Karpas-422 (cell line): ENCODE results near the gene PRKN. TPM values are rescaled to one million over a fixed set of nuclear protein-coding genes. Genes with fewer than 3 reads are reported as not detected.

ENCODE experiments used
- DNase-seq: peaks from one replicate; pipeline ENCODE4 v3.0.0-alpha.2; 2015
- H2AFZ ChIP-seq: fragments of 200-600 bp; sonication (generic); 2 replicates; pipeline ENCODE4 v1.6.1; 2014; ENCODE audit warnings: antibody characterized with exemption, low read length, mixed read lengths
- H3K27ac ChIP-seq: fragments of 200-600 bp; sonication (generic); 2 replicates; pipeline ENCODE4 v1.5.1; 2014; ENCODE audit warnings: mild to moderate bottlenecking, low read length, moderate library complexity
- H3K27me3 ChIP-seq: fragments of 200-600 bp; sonication (generic); 2 replicates; pipeline ENCODE4 v1.6.1; 2014; ENCODE audit warnings: low read length, mixed read lengths
- H3K36me3 ChIP-seq: fragments of 200-600 bp; sonication (generic); 2 replicates; pipeline ENCODE4 v1.6.1; 2014; ENCODE audit warnings: low read length, mixed read lengths; ENCODE audit not compliant: insufficient read depth
- H3K4me1 ChIP-seq: fragments of 200-600 bp; sonication (generic); 2 replicates; pipeline ENCODE4 v1.6.1; 2014; ENCODE audit warnings: mild to moderate bottlenecking, low read length, mixed read lengths
- H3K4me2 ChIP-seq: fragments of 200-600 bp; sonication (generic); 2 replicates; pipeline ENCODE4 v1.6.1; 2014; ENCODE audit warnings: low read length, low read depth, mild to moderate bottlenecking; ENCODE audit not compliant: poor library complexity, severe bottlenecking
- H3K4me3 ChIP-seq: fragments of 200-600 bp; sonication (generic); 2 replicates; pipeline ENCODE4 v1.5.1; 2014; ENCODE audit warnings: mild to moderate bottlenecking, antibody characterized with exemption, low read length, mixed read lengths
- H3K79me2 ChIP-seq: fragments of 200-600 bp; sonication (generic); 2 replicates; pipeline ENCODE4 v1.6.1; 2014; ENCODE audit warnings: mild to moderate bottlenecking, low read length, mixed read lengths
- H3K9ac ChIP-seq: fragments of 200-600 bp; sonication (generic); 2 replicates; pipeline ENCODE4 v1.6.0; 2014; ENCODE audit warnings: low read length
- H3K9me2 ChIP-seq: fragments of 200-600 bp; sonication (generic), shearing (Covaris generic); replicated peaks from 2 replicates; pipeline ENCODE4 v1.6.0; 2014; ENCODE audit warnings: mild to moderate bottlenecking, low read length, moderate library complexity; ENCODE audit not compliant: insufficient read depth
- H3K9me3 ChIP-seq: fragments of 300-700, 200-600 bp; sonication (generic); 2 replicates; pipeline ENCODE4 v1.6.1; 2014; ENCODE audit warnings: low read length, mixed read lengths
- H4K20me1 ChIP-seq: fragments of 200-600 bp; sonication (generic); 2 replicates; pipeline ENCODE4 v1.6.1; 2014; ENCODE audit warnings: mild to moderate bottlenecking, antibody characterized with exemption, low read length, low read depth; ENCODE audit not compliant: insufficient read depth
- total RNA-seq: library from RNA; depleted of rRNA; stranded (reverse); fragments of >200 nt; shearing (Covaris generic); gene quantifications from 2 replicates; pipeline ENCODE4 v1.2.3, GENCODE V29; 2014; ENCODE audit warnings: low replicate concordance

PRKN gene
- total RNA-seq, 1 experiment from 2014 or later = not detected

GRCh38 chr6:162092816-162093502, 634.6 kb downstream of the PRKN start:
- H3K79me2 ChIP-seq = no peaks in the 10 kb centered on the region
- no peak overlapping the region for H3K9ac ChIP-seq
- H3K4me3 ChIP-seq = no peak overlapping the region
- no peak overlapping the region for H3K27ac ChIP-seq
- H3K4me2 ChIP-seq = no peak overlapping the region
- H3K36me3 ChIP-seq = no peaks in the 10 kb centered on the region
- H4K20me1 ChIP-seq = no peaks in the 10 kb centered on the region
- H3K9me3 ChIP-seq = peaks cover 4% of the 10 kb centered on the region; the same call in 1 of the 2 replicates
- no peak for DNase-seq
- H3K4me1 ChIP-seq = no peaks in the 10 kb centered on the region
- no peaks in the 10 kb centered on the region for H3K27me3 ChIP-seq
- H2AFZ ChIP-seq = no peak overlapping the region
- H3K9me2 ChIP-seq = no peaks in the 10 kb centered on the region

DNA sequence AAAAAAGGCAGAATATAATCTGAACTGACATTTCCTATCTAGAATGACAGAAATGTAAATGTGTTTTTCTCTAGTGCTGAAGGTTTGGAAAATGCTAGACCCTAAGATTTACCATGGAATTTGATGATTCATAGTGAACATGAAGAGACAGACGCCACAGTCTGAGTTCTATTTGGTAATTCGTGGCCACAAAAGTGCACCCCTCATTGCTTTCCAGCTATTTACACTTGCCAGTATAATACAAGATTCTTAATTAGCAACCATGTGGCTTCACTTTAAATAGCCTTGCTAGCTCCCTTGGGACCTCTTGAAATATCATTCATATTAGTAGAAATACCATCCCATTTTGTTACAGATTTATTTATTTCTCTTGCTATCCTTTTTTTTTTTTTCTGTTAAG, 636.8 kb downstream of the PRKN start:
- Histone ChIP-seq H3K36me3 (no peaks in the 10 kb centered on the region), H3K4me2 (no peak overlapping the region), H2AFZ (no peak overlapping the region), H3K27ac (no peak overlapping the region), H3K9ac (no peak overlapping the region), H3K9me2 (no peaks in the 10 kb centered on the region), H3K79me2 (no peaks in the 10 kb centered on the region), H3K27me3 (no peaks in the 10 kb centered on the region), H3K4me1 (no peaks in the 10 kb centered on the region), H3K4me3 (no peak overlapping the region), H3K9me3 (peaks cover 4% of the 10 kb centered on the region; the same call in 1 of the 2 replicates), H4K20me1 (no peaks in the 10 kb centered on the region)
- DNase-seq = no peak

DNA sequence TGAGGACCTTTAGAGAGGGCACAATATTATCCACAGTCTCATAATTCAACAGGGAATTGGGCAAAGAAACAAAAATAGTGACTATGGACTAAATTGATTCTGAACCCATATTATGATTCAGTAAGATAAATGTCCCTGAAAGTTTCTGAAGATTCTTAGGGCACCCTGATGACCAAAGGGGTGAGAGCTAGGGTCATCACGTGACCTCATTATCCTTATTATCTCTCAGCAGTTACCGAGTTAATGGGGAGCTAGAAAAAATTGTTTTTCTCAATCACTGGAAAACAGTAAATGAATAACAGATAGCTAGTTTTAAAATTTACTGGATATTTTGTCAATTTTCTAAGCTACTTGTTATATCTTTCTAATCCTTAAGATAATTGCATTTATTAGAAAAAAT, 639.5 kb downstream of the PRKN start:
- Histone ChIP-seq H3K4me2 (no peak overlapping the region), H3K9ac (no peak overlapping the region), H3K4me3 (no peak overlapping the region), H4K20me1 (no peaks in the 10 kb centered on the region), H3K9me2 (no peaks in the 10 kb centered on the region), H3K27me3 (no peaks in the 10 kb centered on the region), H2AFZ (no peak overlapping the region), H3K9me3 (peaks cover 8% of the 10 kb centered on the region; the same call in 1 of the 2 replicates), H3K27ac (no peak overlapping the region), H3K79me2 (no peaks in the 10 kb centered on the region), H3K36me3 (no peaks in the 10 kb centered on the region), H3K4me1 (no peaks in the 10 kb centered on the region)
- DNase-seq = no peak

DNA sequence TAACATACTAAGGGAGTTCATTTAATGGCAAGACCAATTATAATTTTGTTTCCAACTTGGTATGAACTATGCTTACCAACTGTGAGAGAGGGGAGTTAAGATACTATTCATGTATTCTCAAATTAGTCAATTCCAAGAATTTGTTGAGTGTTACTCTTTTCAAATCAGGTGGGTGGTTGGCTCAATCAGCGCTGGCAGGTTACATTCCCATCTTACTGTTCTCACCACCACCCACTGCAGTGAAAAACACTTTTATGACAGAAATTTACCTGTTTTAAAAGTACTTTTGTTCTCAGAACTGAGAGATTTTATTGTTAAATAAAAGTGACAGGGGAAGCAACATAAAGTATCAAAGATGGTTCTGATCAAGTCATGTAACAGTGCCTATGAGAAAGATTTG, 642.0 kb downstream of the PRKN start:
- H3K4me3 ChIP-seq = no peak overlapping the region
- H2AFZ ChIP-seq = no peak overlapping the region
- H4K20me1 ChIP-seq = no peaks in the 10 kb centered on the region
- H3K79me2 ChIP-seq = no peaks in the 10 kb centered on the region
- no peaks in the 10 kb centered on the region for H3K4me1 ChIP-seq
- peaks cover 12% of the 10 kb centered on the region; the same call in 1 of the 2 replicates for H3K9me3 ChIP-seq
- H3K36me3 ChIP-seq = no peaks in the 10 kb centered on the region
- no peaks in the 10 kb centered on the region for H3K9me2 ChIP-seq
- DNase-seq = no peak
- no peak overlapping the region for H3K9ac ChIP-seq
- H3K4me2 ChIP-seq = no peak overlapping the region
- no peaks in the 10 kb centered on the region for H3K27me3 ChIP-seq
- H3K27ac ChIP-seq = no peak overlapping the region

GRCh38 chr6:162082520-162082919, 645.0 kb downstream of the PRKN start:
- no peak overlapping the region for H3K27ac ChIP-seq
- peaks cover 8% of the 10 kb centered on the region; the same call in 1 of the 2 replicates for H3K9me3 ChIP-seq
- DNase-seq = no peak
- H3K4me1 ChIP-seq = no peaks in the 10 kb centered on the region
- H3K36me3 ChIP-seq = no peaks in the 10 kb centered on the region
- no peaks in the 10 kb centered on the region for H3K79me2 ChIP-seq
- H4K20me1 ChIP-seq = no peaks in the 10 kb centered on the region
- H3K4me2 ChIP-seq = no peak overlapping the region
- no peaks in the 10 kb centered on the region for H3K27me3 ChIP-seq
- H3K4me3 ChIP-seq = no peak overlapping the region
- H2AFZ ChIP-seq = no peak overlapping the region
- H3K9ac ChIP-seq = no peak overlapping the region
- H3K9me2 ChIP-seq = no peaks in the 10 kb centered on the region

GRCh38 chr6:162078667-162079066, 648.9 kb downstream of the PRKN start:
- Histone ChIP-seq H3K4me1 (no peaks in the 10 kb centered on the region), H3K4me3 (no peak overlapping the region), H4K20me1 (no peaks in the 10 kb centered on the region), H3K36me3 (no peaks in the 10 kb centered on the region), H2AFZ (no peak overlapping the region), H3K79me2 (no peaks in the 10 kb centered on the region), H3K9me3 (peaks cover 10% of the 10 kb centered on the region; the same call in 1 of the 2 replicates), H3K9me2 (no peaks in the 10 kb centered on the region), H3K9ac (no peak overlapping the region), H3K4me2 (no peak overlapping the region), H3K27me3 (no peaks in the 10 kb centered on the region), H3K27ac (no peak overlapping the region)
- DNase-seq = no peak

- Histone ChIP-seq H3K27ac (no peak overlapping the region), H3K4me3 (no peak overlapping the region), H3K79me2 (no peaks in the 10 kb centered on the region), H3K4me2 (no peak overlapping the region), H3K9me2 (no peaks in the 10 kb centered on the region), H3K9ac (no peak overlapping the region), H2AFZ (no peak overlapping the region), H3K9me3 (peaks cover 7% of the 10 kb centered on the region; the same call in 1 of the 2 replicates), H3K27me3 (no peaks in the 10 kb centered on the region), H4K20me1 (no peaks in the 10 kb centered on the region), H3K4me1 (no peaks in the 10 kb centered on the region), H3K36me3 (no peaks in the 10 kb centered on the region)
- no peak for DNase-seq
Measured at GRCh38 chr6:162078126-162078525, 649.4 kb downstream of the PRKN start.

DNA sequence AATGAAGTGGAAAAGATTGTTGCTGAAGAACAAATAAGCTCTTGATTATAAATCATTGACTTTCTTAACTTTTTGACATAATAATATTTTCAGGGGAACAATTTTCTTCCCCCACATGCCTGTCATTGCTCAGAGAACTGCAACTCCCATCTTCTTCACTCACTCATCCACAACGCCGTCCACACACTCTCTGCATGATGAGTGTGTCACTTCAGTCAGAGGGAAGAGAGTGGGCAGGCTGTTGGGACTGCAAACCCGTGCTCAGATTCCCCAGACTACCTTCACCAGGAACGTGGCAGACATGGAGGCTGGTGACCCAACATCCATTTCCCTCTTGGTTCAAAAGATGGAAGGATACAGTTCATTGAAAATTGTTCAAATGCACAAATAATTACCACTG, 650.8 kb downstream of the PRKN start:
- Histone ChIP-seq H3K27me3 (no peaks in the 10 kb centered on the region), H3K36me3 (no peaks in the 10 kb centered on the region), H3K4me1 (no peaks in the 10 kb centered on the region), H3K9me3 (peaks cover 12% of the 10 kb centered on the region), H3K27ac (no peak overlapping the region), H3K4me2 (no peak overlapping the region), H3K9me2 (no peaks in the 10 kb centered on the region), H3K4me3 (no peak overlapping the region), H3K9ac (no peak overlapping the region), H4K20me1 (no peaks in the 10 kb centered on the region), H2AFZ (no peak overlapping the region), H3K79me2 (no peaks in the 10 kb centered on the region)
- DNase-seq = no peak
